HPDE6-E6E7 (cell line): Measurements from ENCODE around the gene KCTD20.

Experiments used
- DNase-seq: peaks from one replicate; pipeline ENCODE4 v3.0.0; 2011; ENCODE audit warnings: missing footprints; ENCODE audit errors: extremely low spot score

Gene KCTD20

GRCh38 chr6:36536873-36537547 lies 94.2 kb downstream of the KCTD20 start:
- DNase-seq, result no peak

- no peak for DNase-seq
Observed at GRCh38 chr6:36539814-36540568, 97.2 kb downstream of the KCTD20 start.
